Panc1 (cell line): ENCODE data around the gene TNFRSF14.

ENCODE experiments used
- POLR2AphosphoS5 ChIP-seq: IDR thresholded peaks from 2 replicates; pipeline ENCODE4 v1.6.1; 2012; ENCODE audit warnings: mild to moderate bottlenecking, low read depth, low read length, moderate library complexity
- TF ChIP-seq, protein P1 (sequence below): fragments of 450-650 bp; IDR thresholded peaks from 2 replicates; pipeline ENCODE4 v1.5.1; 2017; ENCODE audit warnings: mild to moderate bottlenecking

DNA sequence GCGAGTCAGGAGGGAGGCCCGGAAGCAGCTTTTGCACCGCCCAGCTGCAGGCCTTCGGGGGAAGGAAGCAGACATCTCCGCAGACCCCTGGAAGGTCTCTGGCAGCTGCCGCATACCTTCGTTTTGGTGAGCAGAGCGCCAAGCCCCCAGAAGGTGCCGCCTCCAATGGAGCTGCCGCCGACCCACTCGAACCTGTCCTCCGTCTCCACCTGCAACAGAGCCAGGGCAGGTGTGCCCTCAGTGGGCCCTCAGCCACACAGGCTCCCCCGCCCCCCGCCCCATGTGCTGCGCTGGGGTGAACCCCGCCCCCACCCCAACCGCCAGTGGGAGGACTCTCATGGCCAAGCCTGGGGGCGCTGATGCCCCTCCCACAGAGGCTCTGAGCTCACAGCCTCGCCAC is 36.0 kb upstream of the TNFRSF14 start:
- TF ChIP-seq, protein P1, sequence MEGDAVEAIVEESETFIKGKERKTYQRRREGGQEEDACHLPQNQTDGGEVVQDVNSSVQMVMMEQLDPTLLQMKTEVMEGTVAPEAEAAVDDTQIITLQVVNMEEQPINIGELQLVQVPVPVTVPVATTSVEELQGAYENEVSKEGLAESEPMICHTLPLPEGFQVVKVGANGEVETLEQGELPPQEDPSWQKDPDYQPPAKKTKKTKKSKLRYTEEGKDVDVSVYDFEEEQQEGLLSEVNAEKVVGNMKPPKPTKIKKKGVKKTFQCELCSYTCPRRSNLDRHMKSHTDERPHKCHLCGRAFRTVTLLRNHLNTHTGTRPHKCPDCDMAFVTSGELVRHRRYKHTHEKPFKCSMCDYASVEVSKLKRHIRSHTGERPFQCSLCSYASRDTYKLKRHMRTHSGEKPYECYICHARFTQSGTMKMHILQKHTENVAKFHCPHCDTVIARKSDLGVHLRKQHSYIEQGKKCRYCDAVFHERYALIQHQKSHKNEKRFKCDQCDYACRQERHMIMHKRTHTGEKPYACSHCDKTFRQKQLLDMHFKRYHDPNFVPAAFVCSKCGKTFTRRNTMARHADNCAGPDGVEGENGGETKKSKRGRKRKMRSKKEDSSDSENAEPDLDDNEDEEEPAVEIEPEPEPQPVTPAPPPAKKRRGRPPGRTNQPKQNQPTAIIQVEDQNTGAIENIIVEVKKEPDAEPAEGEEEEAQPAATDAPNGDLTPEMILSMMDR = no peak
- no peak for TF ChIP-seq POLR2AphosphoS5
